GM18502 (cell line): ENCODE measurements around the gene SYNJ2.

ENCODE experiments used
- ATAC-seq: cut with Tn5 transposase; IDR thresholded peaks from one replicate; pipeline ENCODE4 v1.9.1; 2021; ENCODE audit warnings: mild to moderate bottlenecking; ENCODE audit not compliant: unreplicated experiment, poor library complexity

Gene SYNJ2

DNA sequence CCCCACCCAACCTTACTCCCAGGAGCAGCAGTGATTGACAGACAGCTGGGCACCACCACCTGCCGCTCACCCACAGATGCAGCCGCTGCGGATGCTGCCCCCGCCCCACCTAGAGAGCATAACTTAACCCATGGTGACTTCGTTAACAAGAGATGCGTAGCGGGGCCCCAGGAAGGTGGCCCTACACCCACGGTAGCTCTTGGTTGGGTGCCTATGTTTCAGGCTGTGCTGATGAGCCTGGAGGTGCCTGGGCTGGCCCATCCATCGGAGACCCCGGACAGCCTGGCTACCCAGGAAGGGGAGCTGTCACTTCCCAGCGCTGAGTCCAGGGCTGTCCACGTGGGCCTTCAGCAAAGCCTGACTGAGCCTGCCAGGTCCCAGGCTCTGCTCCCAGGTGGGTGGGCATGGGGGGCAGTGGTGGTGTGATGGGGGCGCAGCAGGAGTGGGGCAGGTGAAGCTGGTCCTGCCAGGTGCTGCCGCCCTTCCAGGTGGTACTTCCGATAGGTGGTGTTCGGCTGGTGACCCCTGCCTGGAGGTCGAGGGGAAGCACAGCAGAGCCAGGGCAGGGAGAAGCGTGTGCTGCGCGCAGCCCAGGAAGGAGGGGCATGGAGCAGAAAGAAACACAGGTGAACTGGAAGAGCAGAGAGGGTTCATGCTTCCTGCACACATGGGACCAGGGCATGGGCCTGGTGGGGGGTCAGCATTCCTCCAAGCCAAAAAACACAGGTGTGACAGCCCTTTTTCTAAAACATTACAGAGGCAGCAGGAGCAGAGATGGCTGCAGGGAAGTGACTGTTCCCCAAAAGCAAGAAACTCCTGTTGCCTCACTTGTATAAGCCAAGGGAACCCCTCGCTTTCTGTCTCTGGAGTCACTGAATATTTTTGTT, 56.9 kb downstream of the SYNJ2 start:
- ATAC-seq: no peak

DNA sequence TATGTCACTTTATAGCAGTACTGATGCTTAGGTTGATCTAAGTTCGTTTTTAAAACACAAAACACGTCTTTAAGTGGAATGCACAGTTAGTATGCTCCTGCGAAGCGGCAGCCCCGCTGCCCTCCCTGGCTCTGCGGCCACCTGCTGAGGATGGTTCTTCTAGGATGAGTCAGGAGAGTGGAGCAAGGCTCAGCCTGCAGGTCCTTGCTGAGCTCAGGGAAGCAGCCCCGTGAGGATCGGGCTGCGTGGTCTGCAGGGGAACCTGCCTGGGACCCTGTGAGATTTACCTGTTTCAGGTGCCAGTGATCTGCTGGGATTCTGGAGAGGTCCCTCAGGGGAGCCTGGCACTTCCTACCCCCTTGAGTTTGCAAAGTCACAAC, 57.5 kb downstream of the SYNJ2 start:
- ATAC-seq: no peak

DNA sequence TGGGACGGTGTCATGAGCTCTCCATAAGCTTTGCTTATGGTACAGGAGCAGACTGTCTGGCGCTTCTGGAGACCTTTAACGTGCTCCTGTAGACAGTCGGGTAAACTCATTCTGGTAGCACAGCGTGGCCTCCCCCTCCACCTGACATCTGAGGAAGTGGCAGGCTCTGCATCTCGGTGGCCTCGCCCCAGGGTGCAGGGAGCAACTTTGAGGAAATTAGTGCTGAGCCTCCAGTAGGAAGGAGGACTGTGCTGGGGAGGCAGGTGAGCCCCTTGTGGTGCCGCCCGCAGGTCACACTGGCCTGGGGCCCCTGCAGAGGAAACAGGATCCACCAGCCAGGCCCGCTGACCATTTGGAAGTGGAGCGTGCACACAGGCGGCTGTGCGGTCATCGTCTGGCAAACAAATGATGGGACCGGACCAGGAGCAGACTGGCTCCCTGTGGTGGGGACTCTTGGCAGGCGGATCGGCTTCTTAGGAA, 57.9 kb downstream of the SYNJ2 start:
- no peak for ATAC-seq

DNA sequence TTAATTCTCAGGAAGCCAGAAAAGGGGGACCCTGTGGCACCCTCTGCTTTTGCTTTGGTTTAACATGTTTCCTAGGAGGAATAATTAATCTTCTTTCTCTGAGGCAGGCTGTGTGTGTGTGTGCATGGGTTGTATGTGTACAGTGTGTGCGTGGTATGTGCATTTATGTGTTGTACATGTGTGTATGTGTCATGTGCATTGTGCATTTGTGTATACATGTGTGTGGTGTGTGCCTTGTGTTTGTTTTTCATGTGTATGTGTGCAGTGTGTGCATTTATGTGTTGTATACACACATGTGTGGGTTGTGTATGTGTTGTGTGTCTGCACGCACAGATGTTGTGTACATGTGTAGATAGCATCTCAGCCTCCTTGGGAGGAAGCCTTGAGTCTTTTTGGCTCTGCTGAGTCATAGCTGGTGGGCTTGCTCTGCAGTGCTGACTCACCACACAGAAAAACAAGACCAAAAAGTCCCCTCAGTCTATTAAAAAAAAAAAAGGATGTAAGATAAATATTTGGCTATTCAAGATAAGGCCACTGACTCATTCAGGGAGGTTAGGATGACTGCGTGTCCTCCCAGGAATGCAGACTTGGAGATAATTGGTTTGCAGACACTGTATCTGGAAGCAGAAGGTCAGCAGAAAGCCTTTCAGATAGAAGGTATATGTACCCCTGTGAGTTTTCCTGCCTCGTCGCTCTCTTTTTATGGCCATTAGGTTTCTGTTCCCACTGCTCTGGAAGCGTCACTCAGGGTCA, 58.6 kb downstream of the SYNJ2 start:
- peak; percentile 84 for ATAC-seq

DNA sequence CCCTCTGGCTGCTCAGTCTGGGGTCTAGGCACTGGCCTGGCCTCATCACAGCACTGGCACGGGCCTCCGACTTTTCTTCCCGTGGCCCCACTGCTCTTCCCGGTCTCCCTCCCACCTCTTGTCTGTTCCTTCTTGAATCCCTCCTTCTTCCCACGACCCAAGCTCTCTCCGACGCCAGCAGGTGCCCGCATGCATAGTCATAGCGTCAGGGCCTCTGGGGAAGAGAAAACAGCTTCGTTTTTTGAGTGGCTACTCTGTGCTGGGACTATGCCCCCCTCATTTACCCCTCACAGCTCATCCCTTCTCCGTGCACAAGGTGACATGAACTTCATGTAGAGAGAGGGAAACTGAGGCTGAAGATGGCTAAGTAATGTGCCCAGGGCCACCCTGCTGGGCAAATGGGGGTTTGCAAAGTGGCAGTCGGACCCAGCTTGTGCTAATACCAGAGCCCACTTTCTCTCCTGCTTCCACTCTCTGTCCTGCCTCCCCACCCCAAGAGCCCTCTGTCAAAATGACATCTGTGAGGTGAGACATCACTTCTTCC, 59.2 kb downstream of the SYNJ2 start:
- ATAC-seq: peak; percentile 13

DNA sequence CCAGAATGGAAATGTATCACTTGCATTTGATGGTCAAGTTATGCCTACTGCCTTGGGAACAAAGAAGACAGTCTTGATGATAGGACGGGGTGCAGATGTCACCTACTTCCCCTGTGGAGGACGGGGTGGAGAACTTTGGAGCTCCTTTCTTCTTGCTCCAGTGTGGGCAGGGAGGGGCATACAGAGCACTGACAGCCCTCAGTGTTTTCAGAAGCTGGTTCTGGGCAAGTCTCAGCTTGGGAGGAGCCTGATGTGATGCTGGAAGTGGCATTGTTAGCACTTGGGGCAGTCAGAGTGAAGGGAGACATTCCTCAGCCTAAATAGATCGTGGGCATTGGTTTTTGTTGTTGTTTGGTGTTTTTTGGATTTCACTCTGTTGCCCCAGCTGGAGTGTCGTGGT, 59.7 kb downstream of the SYNJ2 start:
- no peak for ATAC-seq

DNA sequence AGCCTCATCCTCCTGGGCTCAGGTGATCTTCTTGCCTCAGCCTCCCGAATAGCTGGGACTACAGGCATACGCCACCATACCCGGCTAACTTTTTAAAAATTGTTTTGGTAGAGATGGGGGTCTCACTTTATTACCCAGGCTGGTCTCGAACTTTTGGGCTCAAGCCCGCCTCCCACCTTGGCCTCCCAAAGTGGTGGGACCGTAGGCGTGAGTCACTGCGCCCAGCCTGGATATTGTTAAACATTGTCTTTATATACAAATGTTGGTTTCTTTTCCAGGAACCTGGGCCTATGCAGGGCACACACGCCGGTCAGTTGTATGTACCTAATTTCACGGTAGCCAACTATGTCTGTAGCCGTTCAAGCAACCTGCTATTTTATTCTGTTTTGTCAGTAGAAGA, 60.1 kb downstream of the SYNJ2 start:
- ATAC-seq: no peak

DNA sequence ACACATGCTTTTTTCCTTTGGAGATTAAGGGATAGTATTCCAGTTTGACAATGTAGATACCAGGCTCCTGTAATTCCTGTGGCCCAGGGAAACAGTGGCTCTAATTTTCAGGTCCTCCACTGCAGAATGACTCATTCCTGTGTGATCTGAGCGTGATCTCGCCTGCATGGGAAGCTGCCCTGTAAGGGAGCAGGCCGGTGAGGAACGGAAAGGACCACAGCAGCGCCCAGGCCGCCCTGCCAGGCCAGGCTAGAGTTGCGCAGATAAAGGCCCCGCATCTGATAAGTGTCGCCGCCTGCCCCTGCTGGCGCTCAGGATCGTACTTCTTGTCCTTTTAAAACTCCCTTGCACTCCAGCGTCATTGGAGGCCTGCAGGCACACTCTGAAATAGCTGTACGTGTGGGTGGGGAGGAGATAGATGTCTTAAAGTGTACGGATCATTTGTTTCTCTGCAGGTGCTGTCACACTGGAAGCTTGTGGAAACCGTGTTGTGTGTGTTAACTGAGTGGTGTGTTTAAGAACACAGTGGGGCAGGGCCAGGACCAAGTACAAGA, 60.7 kb downstream of the SYNJ2 start:
- ATAC-seq: no peak

DNA sequence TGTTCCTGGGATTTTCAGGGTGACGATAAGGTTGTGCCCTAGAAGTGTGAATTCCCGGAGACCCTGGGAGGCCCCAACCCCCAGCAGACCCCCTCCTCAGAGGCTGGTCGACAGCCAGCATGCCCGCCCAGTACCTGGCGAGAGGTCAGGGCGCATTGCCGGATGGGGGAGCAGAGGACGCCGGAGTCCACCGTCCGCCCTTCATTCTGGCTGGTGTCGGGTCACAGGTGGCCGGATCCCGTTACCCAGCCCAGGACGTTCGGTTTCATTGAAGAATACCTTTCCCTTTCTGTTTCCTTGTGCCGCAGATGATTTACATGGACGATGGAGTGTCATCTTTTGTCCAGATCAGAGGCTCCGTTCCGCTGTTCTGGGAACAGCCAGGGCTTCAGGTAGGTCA, 61.3 kb downstream of the SYNJ2 start:
- no peak for ATAC-seq

DNA sequence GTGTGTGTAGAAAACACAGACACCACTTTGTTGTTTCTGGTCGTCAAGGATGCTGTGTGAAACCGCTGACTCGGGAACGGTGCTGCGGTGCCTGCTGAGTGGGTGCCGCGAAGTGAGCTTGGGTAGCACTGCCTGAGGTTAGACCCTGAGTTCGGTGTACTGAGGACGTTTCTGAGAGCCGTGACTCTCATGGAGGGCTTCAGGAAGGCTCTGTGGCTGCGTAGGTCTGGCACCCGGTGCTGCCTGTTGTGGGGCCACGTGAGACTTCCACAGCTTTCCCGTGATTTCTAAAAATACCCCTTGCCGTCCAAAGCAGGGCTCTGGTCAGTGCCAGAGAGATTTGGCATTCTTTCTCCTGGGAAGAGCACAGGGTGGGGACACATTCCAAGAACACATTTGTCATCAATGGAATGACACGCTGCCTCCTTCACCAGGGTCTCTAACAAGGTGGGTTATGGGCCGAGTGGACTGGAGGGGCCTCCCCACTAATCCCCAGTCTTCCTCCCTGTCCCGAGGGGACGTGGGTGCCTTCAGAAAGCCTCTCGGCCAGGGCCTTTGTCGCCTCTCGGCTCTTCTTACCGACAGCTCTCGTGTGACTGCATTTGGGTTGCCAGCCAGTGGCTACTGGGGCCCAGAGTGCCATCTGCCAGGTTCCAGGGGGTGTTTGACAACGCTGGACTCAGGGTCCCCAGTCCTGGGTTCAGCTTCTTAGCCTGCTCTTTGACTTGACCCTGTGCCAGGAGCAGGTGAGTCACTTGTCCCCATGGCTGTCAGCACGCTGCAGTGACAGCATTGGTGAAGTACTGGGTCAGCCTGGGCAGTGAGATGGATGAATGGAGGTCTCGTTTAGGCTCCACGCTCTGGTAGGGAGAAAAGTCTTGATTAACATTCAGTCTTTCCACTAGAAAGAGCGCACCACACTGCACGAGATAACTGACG, 62.2 kb downstream of the SYNJ2 start:
- ATAC-seq: no peak

DNA sequence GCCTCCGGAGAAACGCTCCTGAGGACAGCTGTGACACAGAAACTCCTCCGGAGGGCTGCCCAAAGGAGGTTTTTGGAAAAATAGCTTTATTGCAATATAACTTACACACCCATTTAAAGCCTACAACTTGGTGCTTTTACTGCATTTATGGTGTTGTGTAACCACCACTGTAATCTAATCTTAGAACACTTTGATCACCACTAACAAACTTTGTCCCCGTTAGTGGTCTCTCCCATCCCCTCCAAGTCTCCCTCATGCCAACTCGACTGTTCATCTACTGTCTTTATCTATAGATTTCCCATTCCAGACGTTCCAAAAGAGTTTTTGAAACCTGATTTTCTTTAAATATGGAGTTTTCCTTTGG, 62.8 kb downstream of the SYNJ2 start:
- no peak for ATAC-seq

DNA sequence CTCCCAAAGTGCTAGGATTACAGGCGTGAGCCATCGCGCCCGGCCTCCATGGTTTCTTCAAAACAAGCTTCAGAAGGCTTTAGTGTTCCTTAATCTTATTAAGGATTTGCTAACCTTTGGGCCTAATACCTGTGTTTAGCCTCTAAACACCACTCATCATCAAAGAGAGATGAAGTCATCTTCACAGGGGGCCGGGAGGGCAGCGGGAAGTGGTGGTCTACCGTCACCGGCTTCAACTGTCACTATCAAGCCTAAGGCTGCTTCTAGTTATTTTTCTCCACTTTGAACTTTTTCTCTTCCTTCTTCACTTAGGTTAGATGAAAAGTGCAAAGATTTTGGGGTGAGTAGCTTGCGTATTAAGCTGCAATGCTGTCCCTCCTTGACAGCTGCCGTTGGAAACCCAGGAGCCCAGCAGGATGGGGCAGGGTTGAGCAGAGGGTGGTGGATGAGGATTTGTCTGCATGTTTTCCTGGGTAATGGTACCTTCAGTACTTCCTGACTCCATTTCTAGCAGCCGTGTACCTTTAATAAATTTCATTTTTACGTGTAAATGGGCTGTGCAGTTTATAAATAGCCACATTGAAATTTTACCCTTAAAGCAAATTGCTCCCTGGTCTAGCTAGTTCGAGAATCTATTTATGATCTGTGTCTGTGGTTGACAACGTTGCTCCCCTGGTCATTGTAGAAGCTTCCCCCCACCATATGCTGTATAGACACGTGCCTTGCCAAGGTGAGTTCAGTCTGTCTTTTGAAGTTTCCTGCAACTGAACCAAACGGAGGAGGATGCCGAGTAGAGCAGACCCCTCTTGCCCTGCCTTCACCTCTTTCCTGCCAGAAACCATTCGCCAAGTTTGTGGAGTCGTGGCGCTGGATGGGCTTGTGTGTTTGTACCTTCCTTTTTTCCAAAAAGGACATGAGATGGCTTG, 64.8 kb downstream of the SYNJ2 start:
- ATAC-seq: no peak

DNA sequence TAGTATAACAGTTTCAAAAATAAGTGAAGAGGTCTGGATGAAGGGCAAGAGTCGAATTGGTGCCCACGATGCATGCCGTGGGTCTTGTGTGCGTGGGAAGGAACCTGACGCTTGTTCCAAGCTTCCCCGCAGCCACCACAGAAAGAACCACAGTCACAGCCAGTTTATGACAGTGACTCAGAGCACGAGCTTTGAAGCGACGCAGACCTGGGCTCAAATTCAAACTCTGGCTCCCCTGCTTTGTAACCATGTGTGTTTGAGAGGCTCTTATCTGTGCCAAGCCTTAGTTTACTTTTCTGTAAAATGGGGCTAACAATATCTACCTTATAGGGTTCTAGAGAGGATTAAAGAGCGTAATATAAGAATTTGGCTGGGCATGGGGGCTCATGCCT, 65.5 kb downstream of the SYNJ2 start:
- no peak for ATAC-seq

DNA sequence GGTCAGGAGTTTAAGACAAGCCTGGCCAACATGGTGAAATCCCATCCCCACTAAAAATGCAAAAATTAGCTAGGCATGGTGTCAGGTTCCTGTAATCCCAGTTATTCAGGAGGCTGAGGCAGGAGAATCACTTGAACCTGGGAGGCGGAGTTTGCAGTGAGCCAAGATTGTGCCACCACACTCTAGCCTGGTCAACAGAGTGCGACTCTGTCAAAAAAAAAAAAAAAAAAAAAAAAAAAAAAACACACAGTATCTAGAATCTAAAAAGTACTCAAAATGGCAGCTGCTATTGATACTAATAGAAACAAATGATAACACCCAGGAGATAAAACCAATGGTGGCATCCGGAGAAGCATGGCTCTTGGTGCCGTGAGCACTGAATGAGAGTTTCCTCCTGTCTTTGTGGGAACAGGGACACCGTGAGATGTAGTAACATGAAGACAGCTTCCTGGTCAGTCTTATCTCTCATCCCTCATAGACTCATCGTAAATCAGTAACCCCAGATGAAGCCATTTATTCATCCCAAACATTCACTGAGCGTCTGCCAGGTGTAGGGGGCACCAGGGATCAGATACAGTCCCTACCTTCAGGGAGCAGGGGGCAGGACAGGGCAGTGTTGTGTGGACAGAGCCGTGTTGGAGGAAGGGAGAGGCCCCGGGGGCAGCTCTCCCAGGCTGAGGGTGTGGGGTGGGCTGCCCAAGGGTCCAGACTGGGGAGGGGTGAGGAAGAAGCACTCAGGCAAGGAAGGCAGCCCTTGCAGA, 66.1 kb downstream of the SYNJ2 start:
- ATAC-seq: no peak

DNA sequence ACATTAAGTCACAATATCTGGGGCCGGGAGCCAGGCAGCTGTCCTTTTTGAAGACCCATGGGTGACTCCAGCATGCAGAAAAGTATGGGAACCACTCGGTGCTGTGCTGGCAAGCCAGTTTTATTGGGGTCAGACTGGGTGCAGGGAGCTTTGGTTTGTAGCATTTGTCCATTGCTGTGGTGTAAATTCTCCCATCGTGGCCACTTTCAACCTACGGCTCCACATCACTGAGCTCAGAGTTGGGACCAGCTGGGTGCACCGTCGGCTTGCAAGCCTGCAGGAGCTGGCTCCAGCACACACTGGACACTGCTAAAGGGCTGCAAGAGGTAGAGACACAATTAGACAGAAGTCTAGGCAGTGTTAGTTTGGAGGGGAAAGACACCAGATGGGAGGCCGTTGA, 66.9 kb downstream of the SYNJ2 start:
- no peak for ATAC-seq

DNA sequence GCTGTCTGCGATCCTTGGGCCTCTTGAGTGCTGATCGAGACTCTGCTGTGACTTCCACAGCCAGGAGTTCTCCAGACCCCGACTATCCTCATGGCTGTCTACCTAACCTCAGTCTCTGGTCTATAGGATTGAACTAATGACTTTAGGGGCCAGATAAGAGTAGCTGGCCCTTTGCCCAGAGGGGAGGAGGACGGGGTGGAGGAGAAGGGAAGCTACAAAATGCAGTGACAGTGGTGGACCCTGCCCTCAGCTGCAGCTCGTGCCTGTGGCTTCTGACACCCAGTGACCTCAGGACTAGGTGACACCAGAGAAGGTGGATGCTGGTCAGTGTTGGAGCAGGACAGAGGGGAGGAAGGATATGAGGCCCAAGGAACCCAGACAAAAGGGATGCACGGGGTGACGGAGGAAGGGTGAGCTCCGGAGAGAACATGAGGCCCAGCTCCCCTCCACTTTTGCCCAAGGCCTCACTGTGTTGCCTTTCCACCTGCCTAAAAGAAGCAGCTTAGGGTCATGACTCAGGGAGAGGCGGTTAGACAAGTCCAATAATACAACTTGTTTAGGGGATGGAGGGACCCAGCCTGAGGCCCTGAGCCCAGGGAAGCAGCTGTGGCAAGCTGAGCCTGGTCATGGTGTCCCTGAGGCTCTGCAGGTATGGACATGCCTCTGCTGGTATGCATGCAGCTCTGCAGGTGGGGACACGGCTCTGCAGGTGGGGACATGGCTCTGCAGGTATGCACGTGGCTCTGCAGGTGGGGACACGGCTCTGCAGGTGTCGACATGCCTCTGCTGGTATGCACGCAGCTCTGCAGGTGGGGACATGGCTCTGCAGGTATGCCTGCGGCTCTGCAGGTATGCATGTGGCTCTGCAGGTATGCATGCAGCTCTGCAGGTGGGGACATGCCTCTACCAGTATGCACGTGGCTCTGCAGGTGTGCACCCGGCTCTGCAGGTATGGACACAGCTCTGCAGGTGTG, 67.7 kb downstream of the SYNJ2 start:
- ATAC-seq: no peak

DNA sequence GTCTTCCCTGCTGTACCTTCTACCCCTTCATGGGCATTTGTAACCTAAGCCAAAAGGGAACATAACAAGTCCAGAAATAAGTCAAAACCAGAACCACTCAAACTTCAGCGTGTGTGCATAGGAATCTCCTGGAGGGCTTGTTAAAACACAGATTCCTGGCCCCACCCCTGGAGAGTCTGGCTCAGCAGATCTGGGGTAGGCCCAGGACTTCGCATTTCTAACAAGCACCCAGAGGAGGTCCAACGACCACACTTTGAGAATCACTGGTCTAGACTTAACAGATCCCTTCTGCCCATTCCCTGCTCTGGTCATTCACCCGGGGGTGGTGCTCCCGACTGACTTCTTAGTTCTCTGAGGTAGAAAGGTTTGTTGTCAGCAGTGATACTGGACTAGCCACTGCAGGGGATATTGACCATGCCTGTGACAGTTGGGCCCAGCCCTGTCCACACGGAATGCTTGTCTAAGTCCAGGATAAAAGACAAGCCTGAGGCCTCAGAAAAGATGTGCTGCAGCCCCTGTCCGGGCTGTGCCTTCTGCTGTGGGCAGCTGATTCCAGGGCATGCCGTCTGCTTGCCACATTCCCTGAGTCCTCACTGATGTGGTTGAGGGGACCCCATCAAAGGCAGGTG, 68.6 kb downstream of the SYNJ2 start:
- no peak for ATAC-seq
